Hippocampal formation (tissue), 2 donors: Measurements from ENCODE around the gene APOBEC3B.
"Not testable (repeated sequence)": the region's sequence is repeated elsewhere in the genome, so short reads cannot be mapped to it uniquely, and the experiment has no call there.

Source experiments
- DNase-seq, 2 donors: peaks; one replicate each; lab custom pipeline; 2025; lab: John Stamatoyannopoulos, UW

The APOBEC3B gene

GRCh38 chr22:38997518-38997917 is 15.4 kb downstream of the APOBEC3B start:
- DNase-seq = no peak

- DNase-seq = peak in 1 of 2 donors; percentile 43
Measured at GRCh38 chr22:39003165-39003638, 21.1 kb downstream of the APOBEC3B start.

GRCh38 chr22:39007177-39007576 is 25.0 kb downstream of the APOBEC3B start:
- DNase-seq = no peak

GRCh38 chr22:39008271-39008850 is 26.2 kb downstream of the APOBEC3B start:
- not testable (repeated sequence) for DNase-seq

GRCh38 chr22:39010946-39011345 is 28.8 kb downstream of the APOBEC3B start:
- no peak for DNase-seq

GRCh38 chr22:39012533-39013511 is 30.7 kb downstream of the APOBEC3B start:
- no peak for DNase-seq

- not testable (repeated sequence) for DNase-seq
Measured at GRCh38 chr22:39013561-39013941, 31.4 kb downstream of the APOBEC3B start.

GRCh38 chr22:39013942-39014722 is 32.0 kb downstream of the APOBEC3B start, which contains the start of gene APOBEC3C:
TSS of gene APOBEC3C (plus strand) at chr22:39014257. CDS start at chr22:39014363, 106 bp downstream.
- peak in 1 of 2 donors; percentile 35 for DNase-seq

GRCh38 chr22:39014723-39015121 is 32.6 kb downstream of the APOBEC3B start:
- not testable (repeated sequence) for DNase-seq

GRCh38 chr22:39016592-39016991 is 34.4 kb downstream of the APOBEC3B start:
- DNase-seq = no peak

- no peak for DNase-seq
Measured at GRCh38 chr22:39017596-39018365, 35.6 kb downstream of the APOBEC3B start.

GRCh38 chr22:39020021-39020651 is 38.0 kb downstream of the APOBEC3B start:
- DNase-seq = not testable (repeated sequence)

- DNase-seq = no peak
Measured at GRCh38 chr22:39021552-39022250, 39.6 kb downstream of the APOBEC3B start.

- no peak for DNase-seq
Measured at GRCh38 chr22:39024519-39025308, 42.6 kb downstream of the APOBEC3B start.

GRCh38 chr22:39026509-39027150 is 44.5 kb downstream of the APOBEC3B start:
- DNase-seq = no peak

- no peak for DNase-seq
Measured at GRCh38 chr22:39027717-39028116, 45.6 kb downstream of the APOBEC3B start.

GRCh38 chr22:39028281-39028680 is 46.1 kb downstream of the APOBEC3B start:
- no peak for DNase-seq

- no peak for DNase-seq
Measured at GRCh38 chr22:39029227-39029626, 47.1 kb downstream of the APOBEC3B start.

- no peak for DNase-seq
Measured at GRCh38 chr22:39030705-39031104, 48.6 kb downstream of the APOBEC3B start.
